GM18498 (cell line): ENCODE data around the gene KIAA1671.

ENCODE experiments used
- ATAC-seq: cut with Tn5 transposase; IDR thresholded peaks from one replicate; pipeline ENCODE4 v1.9.1; 2021; ENCODE audit warnings: mild to moderate bottlenecking, moderate library complexity; ENCODE audit not compliant: unreplicated experiment

KIAA1671 gene

DNA sequence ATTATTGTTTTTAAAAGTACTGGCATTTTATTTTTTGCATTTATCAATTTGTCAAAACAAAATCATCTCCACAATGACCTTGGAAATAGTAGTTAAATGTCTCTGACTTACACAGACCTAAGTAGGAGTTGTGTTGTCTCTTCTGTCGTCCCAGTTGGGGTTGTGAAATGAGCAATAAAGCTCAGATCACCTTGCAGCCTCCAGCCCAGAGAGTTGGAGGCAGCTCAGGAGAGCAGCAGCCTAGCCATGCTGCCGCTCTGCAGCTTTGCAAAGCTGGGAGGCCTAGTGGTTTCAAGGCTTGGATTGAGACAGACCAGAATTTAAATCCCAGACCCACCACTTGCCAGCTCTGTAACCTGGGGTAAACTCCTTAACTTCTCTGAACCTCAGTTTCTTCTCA, 181.9 kb downstream of the KIAA1671 start:
- ATAC-seq, result no peak

DNA sequence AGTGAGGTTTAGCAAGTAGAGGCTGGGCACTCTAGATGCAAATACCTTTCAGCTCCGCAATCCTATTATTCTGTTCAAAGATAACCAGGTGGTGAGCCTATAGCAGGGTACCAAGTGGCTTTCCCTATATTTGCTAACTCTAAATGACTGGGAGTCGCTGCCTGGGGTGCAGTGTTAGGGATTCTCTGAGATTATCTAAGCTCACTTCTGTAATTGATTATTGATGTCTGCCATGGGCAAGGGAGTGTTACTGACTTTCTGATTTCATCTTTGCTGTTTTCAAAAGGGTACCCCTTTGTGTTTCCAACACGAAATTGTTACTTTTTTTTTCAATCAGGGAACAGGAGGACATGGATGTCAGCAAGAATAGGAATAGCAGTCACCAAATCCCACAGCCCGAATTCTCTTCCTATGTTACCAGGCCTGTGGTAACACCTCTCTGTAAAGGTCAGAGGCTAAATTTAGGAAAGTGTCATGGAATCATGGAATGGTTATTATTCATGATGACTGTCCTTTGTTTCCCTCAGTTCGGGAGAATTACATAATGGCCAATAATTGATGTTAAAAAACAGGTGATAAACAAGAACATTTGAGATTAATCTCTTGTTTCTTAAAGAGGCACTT, 184.5 kb downstream of the KIAA1671 start:
- ATAC-seq, result no peak

DNA sequence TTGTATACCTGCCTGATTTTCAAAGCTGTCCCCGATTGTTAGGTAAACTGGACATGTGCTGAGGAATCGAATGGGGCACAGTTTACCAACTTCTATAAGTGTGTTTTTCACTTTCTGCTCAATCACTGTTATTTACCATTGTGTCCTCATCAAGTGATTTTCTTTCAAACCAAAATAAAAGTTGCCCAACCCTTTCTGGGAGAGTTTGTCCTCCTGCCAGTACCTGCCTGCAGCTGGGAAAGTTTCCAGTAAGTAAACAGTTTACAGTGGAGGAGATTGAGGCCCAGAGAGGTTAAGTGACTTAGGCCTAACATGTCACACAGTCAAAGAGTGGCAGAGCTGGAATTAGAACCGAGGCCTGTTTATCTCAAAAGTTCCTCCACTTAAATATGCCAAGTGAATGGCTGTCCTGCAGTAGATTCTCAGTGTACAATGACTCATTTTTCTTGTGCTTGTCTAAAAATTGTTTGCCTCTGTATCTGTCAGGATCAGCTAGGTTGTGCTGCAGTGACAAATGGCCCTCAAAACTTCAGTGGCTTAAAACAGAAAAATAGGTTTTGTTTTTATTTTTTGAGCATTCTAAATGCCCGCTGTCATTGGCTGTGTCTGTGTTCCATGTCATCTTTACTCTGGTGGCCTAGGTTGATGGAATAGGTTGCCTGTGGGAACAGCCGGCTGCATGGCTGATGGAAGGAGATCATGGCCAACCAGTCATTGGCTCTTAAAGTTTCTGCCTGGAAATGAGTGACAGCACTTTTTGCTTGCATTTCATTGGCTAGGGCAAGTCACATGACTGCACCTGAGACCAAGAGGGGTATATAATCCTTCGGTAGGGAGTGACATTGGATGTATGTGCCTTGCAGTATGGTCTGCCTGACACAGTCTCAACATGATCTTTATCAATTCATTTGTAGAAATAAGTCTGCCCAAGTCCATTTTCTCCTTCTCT, 185.3 kb downstream of the KIAA1671 start:
- ATAC-seq, result no peak

DNA sequence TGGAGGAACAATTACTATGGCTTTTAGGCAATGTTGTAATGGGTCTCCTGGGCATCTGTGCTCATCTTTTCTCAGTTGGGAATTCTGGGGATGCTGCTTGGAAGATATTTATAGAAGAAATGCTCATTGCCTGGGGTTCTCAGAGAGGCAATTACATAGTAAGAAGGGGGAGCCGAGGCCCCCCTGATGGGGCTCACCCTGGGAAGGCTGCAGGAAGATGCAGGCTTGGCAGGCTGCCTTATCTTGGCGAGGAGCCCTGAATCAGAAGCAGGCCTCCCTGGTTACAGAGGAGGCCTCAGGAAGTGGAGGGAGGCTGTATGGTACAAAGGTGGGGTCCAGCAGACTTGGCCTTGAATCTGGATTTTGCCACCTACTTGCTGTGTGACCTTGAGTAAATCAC, 186.5 kb downstream of the KIAA1671 start:
- ATAC-seq, result no peak

DNA sequence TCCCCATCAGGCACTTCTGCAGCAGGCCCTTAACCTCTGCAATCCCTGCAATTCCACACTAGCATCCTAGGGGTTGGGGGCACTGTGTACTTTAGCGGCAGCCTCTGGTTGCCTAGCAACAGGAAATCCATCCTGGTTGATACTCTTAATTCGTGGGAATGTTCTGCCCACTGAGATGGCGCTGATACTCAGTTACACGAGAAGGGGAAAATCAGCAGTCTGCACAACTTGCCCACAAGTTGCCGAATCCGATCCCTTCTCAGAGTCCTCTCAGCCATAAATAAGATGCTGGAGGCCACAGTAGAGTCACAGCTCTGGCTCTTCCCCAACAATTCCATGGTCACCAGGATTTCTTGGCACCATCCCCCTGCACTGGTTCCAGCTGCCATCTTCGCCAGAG, 189.6 kb downstream of the KIAA1671 start:
- ATAC-seq, result no peak

DNA sequence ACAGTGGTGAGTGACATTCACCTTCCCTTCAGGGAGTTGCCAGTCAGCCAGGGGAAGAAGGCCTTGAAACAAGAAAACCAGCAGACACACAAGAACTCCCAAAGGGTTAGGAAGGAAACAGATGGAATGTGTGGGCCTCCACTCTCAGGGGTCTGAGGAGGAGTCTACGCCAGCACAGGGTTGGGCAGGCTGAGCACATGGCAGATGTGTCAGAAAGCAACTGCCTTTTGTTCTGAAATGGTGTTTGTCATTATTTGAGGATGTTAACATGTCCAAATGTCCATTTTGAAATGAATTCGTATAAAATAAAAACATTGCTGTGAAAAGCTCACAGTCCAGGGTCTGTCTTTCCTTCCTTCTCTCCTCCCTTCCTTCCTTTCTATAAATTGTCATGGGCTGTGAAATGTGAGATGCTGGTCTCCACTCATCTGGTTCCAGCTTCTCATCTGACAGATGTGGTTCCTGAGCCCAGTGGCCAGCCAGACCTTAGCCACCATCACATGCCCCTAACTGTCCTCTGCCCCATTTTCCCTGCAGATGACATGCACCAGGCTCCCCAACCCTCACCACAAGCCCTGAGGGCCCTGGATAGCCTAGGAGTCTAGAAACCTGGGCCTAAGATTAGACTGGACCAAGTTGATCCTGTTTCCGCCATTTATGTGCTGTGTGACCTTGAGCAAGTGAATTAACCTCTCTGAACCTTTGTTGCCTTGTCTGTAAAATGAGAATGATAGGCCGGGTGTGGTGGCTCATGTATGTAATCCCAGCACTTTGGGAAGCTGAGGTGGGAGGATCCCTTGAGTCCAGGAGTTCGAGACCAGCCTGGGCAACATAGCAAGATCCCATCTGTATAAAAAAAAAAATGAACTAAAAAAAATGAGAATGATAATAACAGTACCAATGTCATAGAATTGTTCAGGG, 190.9 kb downstream of the KIAA1671 start:
- no peak for ATAC-seq

DNA sequence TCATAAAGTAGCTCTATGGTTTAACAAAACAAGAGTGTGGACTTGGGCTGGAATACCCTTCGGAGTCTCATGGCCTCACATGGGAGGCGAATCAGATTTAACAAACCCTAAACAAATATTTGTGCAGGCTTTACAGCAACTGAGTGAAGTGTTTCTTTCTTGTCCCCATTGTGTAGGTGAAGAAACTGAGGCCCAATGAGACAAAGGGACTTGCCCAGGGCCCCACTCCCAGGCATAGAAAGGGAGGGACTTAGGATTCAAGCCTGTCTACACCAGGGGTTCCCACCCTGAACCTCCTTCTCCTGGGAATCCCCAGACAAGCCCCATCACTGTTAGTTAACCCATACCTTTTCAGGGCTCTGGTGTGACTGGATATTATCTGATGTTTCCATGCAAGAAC, 192.0 kb downstream of the KIAA1671 start:
- no peak for ATAC-seq

DNA sequence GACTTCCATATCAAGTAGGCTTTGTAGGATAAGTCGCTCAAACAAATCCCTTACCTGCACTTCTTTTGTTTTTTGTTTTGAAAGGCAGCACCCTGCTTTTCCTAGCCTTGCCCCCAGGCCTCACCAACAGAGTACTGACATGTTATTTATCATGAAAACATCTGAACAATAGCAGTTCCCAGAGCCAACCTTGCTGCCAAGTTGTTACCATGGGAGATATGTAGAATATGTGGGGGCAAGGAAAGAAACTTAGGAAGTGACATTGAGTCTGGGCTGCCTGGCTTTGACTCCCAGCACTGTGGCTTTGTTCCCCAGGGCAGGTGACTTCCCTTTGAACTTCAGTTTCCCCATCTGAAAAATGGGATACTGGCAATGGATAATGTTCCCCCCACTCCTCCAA, 193.8 kb downstream of the KIAA1671 start:
- ATAC-seq, result no peak

DNA sequence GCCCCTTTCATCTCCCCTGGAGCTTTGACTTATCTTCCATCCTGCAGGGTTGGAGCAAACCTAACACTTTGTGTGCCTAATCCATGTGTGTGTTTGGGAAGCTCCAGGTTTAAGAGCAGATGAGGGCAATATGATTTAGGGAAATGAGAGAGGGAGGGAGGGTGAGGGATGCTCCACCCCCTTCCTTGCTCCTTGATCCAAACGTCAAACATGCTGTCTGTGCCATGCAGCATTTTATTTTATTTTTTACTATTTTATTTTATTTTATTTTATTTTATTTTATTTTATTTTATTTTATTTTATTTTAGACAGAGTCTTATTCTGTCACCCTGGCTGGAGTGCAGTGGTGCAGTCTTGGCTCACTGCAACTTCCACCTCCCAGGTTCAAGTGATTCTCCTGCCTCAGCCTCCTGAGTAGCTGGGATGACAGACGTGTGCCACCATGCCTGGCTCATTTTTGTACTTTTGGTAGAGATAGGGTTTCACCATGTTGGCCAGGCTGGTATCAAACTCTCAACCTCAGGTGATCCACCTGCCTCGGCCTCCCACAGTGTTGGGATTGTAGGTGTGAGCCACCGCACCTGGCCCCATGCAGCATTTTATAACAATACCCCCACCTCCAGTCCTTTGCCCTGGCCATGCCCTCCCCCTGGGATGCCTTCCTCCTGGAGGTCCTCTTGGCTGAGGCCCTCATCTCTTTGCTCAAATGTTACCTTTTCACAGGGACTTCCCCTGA, 194.6 kb downstream of the KIAA1671 start:
- no peak for ATAC-seq

DNA sequence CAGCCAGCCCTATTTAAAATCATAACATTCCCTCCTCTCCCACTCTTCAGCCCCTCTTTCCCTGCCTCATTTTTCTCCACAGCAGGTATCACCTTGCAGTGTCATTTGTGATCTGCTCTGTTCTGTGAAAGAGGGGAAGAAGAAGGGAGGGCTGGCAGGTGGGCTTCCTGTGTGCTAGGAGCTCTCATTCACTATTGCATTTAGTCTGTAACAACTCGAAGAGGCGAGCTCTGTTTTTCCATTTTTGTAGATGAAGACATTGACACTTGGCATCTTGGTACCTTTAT, 195.1 kb downstream of the KIAA1671 start:
- ATAC-seq, result no peak

DNA sequence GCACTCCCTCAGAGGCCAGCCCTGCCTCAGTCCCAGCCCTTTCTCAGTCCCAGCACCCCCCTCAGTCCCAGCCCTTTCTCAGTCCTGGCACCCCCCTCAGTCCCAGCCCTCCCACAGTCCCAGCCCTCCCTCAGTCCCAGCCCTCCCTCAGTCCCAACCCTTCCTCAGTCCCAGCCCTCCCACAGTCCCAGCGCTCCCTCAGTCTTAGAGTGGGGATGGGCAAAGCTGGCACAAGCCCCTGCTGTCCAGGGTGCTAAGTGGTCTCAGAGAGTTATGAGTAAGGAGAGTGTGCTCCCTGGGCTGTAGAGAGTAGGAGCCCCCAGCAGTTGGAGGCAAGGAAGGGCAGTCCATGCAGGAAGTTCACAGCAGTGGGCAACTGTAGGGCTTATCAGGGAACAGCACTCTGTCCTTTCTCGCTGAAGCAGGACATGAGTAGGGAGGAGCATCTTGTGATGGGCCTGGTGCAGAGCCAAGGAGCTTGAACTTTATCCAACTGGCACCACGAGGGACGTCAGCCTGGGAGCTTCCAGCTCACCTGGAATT, 195.7 kb downstream of the KIAA1671 start:
- ATAC-seq, result no peak

DNA sequence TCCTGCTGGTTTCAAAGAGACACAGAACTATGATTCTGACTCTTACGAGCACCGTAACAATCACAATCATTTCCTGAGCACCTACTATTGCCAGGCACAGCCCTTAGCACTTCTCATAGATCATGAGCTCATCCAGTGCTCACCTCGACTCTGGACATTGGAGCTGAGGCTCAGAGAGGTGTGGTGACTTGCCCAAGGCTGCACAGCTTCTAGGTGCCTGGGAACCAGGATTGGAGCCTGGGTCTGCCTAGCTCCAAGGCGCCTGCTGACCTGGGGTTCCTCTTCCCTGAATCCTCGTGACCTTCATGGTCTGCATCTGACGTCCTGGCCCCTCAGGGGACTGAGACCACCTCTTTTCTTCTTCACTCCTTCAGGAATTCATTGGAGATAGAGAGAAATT, 196.5 kb downstream of the KIAA1671 start:
- no peak for ATAC-seq

DNA sequence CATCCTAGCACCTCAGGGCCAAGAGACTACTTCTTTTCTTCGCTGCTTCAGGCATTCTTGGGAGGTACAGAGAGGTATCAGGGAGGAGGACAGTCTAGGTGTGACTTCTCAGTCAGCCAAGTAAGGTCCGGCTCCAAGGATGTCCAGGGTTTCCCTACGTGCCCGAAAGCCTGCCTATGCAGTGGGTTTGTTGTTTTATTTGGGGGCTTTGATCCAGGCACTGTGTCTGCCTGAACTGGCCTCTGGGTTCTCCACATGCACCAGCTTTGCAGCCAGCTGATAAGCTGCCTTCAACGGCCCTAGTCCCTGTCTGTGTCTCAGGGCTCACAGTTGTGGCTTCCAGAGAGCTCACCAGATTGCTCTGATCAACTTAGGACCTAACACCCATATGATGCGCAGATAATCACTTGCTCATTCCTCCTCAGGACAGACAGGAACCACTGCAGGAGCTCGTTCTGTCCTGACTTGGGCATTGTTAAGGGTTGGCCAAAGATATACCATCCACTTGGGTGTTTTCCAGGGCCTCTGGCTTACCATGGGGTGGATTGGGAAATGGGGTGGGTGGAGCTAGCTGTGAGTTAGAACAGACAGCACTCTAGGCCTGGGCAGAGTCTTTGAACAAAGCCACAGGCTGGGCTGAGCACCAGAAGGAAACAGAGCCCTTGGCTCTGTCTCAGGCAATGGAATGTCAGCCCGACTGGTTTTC, 201.6 kb downstream of the KIAA1671 start:
- ATAC-seq, result no peak

DNA sequence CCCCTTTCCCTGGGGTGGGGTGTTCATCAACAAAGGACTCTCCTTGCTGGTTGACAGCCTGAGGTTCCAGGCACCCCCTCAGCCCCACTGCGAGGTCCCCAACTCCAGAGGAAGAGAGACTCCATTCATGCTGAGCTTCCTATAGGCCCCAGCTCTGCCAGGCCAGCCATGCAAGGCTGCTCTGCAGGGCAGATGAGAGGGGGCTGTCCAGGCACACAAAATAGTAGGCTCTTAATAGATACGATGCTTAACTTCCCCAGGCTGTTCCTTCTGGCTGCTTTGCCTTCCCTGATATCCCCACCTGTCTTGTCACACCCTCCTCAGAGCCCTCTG, 202.1 kb downstream of the KIAA1671 start:
- no peak for ATAC-seq

DNA sequence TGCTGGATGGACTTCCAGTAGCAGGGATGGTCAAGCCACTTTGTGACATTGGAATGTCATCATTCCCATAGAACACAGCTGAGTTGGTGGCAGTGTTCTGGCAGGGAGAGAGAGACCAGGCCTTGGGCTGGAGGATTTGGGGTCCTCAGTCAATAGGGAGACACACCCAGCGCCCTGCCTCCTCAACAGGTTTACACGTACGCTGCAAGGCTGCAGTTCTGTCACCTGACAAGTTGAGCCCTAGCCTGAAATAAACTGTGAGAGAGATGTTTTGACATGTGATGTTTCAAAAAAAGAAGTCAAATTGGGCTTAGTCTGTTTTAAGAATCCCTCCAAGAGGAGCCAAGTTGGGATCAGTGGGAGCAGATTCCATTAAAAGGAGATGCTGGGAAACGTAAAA, 204.2 kb downstream of the KIAA1671 start:
- no peak for ATAC-seq

DNA sequence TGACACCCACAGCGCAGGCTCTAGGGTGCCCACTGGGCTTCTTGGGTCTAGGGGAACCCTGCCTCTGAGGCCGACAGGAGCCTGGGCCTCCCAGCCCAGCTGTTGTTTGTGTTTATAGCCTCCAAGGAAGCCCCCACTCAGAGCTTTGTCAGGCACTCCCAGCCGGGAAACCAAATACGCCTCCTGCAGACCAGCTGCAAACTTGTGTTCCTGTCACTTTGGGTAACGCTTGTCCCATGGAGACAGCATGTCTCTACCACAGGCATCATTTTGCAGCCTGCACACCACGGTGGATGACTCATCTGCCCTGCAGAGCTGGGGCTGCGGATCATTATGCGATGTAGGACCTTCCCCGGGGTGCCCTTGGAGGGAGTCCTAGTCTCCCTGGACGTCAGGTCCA, 206.5 kb downstream of the KIAA1671 start:
- ATAC-seq, result no peak

DNA sequence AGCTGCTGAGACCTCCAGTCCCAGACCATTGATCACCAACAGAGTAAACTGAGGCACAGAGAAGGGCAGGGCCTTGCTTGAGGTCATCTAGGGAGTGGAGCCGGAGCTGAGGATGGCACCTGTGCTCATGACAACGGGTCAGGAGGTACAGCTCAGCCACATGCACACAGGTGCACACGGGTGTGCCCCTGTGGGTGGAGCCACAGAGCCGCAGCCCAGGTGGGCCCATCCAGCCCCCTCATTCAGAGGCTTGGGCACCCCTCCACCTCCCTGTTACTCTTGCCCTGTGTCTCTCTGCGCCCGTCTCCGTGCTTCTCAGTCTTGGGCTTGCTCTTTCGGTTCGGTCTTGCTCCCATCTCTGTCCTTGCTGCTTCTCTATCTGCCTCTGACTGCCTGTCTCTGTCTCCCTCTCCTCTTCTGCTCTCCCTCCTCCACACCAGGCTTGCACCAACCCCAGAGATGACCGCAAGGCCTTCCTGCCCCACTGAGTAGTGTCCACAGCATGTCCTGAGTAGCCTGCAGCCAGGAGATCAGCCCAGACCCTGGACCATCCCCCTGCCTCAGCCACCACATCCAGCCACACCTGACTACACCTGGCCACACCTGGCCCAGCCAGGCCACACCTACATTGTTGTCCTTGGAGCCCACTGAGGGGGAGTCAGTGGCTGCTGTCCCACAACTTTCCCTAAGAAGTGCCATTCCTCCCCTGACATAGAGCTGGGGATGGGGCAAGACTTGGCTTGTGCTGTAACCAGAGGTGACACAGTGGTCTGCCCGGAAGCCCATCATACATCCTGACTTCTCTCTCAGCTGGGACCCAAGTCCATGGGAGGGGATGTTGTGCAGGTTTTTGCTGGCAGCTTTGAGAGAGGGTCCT, 207.8 kb downstream of the KIAA1671 start:
- ATAC-seq, result no peak

DNA sequence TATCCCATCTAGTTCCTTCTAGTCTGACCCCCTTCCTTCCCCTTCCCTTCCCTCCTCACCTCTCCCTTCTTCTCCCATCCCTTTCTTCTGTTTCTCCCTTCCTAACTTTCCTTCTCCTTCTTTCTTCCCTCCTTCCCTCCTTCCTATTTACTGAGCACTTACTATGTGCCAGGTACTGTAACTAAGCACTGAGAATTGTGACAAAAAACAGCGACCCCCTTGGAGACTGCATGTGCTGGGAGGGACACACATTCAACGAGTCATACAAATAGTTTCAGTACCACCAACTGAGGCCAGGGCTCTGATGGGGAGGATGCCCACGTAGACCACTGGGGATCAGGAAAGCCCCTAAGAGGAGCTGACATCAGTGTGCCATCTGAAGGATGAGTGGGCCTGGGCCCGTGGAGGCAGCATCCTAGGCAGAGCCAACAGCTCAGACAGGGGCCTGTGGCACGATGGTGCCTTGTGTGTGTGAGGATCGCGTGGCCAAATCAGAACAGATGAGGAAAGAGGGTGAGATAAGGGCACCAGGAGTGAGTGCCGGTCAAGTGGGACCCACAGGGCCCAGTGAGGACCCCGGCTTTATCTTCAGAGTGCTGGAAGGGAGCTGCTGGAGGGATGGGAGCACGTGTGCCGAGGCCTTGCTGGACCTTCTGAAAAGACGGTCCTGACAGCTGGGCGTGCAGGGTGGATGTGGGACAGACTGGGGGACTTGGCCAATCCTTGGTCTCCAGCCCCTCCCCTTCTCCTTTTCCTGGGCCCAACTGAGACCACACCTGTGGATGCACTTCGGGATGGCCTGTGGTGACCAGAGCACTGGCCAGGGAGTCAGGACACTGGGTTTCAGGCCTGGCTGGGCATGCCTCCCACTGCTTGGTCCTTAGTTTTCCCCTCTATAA, 208.8 kb downstream of the KIAA1671 start:
- no peak for ATAC-seq
